ENCODE results near the gene LYZL2. TPM values are rescaled to one million over a fixed set of nuclear protein-coding genes. Genes with fewer than 3 reads are reported as not detected.
"Not testable (repeated sequence)": the region's sequence is repeated elsewhere in the genome, so short reads cannot be mapped to it uniquely, and the experiment has no call there.

LYZL2 gene
- total and polyA plus RNA-seq, 2 donors (not counting 1 experiment from before 2014, with no cell fraction given), result not detected

- H3K27me3 ChIP-seq (ENCODE audit: control insufficient read depth, insufficient read depth, low read length); H3K27ac ChIP-seq (ENCODE audit: insufficient read depth, low read length); H3K4me2 ChIP-seq (ENCODE audit: extremely low read depth, insufficient read depth, low read length); H4K20me1 ChIP-seq (ENCODE audit: control insufficient read depth, extremely low read depth, insufficient read depth, low read length); H3K9ac ChIP-seq (ENCODE audit: insufficient read depth, low read length); H3K4me1 ChIP-seq (ENCODE audit: control insufficient read depth, extremely low read depth, insufficient read depth, low read length); H3K79me2 ChIP-seq (ENCODE audit: control insufficient read depth, insufficient read depth, low read length); H3K4me3 ChIP-seq (replicated peaks in 1 of 4; ENCODE audit: control extremely low read depth in 1 of 4, insufficient read depth in 1 of 4, low read depth in 3 of 4, low read length in 4 of 4); H3K36me3 ChIP-seq (ENCODE audit: control insufficient read depth, insufficient read depth, low read length); H2AFZ ChIP-seq (ENCODE audit: low read length); H3K9me3 ChIP-seq (ENCODE audit: control insufficient read depth, insufficient read depth, low read depth, low read length): not testable (repeated sequence)
- DNase-seq (ENCODE audit: low read depth in 2 of 2), result peak; percentile 66 to 71
These were observed 22.2 kb upstream of the LYZL2 start for GRCh38 chr10:30651470-30652397.

GRCh38 chr10:30647089-30647488 lies 17.5 kb upstream of the LYZL2 start:
- Histone ChIP-seq H3K4me1 (ENCODE audit: control insufficient read depth, extremely low read depth, insufficient read depth, low read length) (peaks cover 6% of the 10 kb centered on the region), H3K4me2 (ENCODE audit: extremely low read depth, insufficient read depth, low read length) (no peak overlapping the region), H2AFZ (ENCODE audit: low read length) (no peak overlapping the region), H3K79me2 (ENCODE audit: control insufficient read depth, insufficient read depth, low read length) (no peaks in the 10 kb centered on the region), H3K27ac (ENCODE audit: insufficient read depth, low read length) (no peak overlapping the region), H3K4me3 (replicated peaks in 1 of 4; ENCODE audit: control extremely low read depth in 1 of 4, insufficient read depth in 1 of 4, low read depth in 3 of 4, low read length in 4 of 4) (no peak overlapping the region), H4K20me1 (ENCODE audit: control insufficient read depth, extremely low read depth, insufficient read depth, low read length) (no peaks in the 10 kb centered on the region), H3K36me3 (ENCODE audit: control insufficient read depth, insufficient read depth, low read length) (no peaks in the 10 kb centered on the region), H3K9ac (ENCODE audit: insufficient read depth, low read length) (no peak overlapping the region), H3K27me3 (ENCODE audit: control insufficient read depth, insufficient read depth, low read length) (no peaks in the 10 kb centered on the region), H3K9me3 (ENCODE audit: control insufficient read depth, insufficient read depth, low read depth, low read length) (no peaks in the 10 kb centered on the region)
- DNase-seq (ENCODE audit: low read depth in 2 of 2), result no peak
- no peak for TF ChIP-seq CTCF (conservative IDR thresholded peaks at IDR 0.05 in 1 of 2, IDR thresholded peaks at IDR 0.05 in 1 of 2; ENCODE audit: low read depth in 1 of 2, low read length in 2 of 2)
- TF ChIP-seq EZH2 (IDR thresholded peaks at IDR 0.05; ENCODE audit: low read length, missing control alignments), result no peak

- H2AFZ ChIP-seq (ENCODE audit: low read length), result peak overlapping the region; percentile 30
- no peaks in the 10 kb centered on the region for H3K79me2 ChIP-seq (ENCODE audit: control insufficient read depth, insufficient read depth, low read length)
- DNase-seq (ENCODE audit: low read depth in 2 of 2), result peak; percentile 27 to 61
- TF ChIP-seq EZH2 (IDR thresholded peaks at IDR 0.05; ENCODE audit: low read length, missing control alignments), result no peak
- TF ChIP-seq CTCF (conservative IDR thresholded peaks at IDR 0.05 in 1 of 2, IDR thresholded peaks at IDR 0.05 in 1 of 2; ENCODE audit: low read depth in 1 of 2, low read length in 2 of 2), result no peak
- H3K27me3 ChIP-seq (ENCODE audit: control insufficient read depth, insufficient read depth, low read length), result no peaks in the 10 kb centered on the region
- peak overlapping the region; percentile 6 for H3K4me2 ChIP-seq (ENCODE audit: extremely low read depth, insufficient read depth, low read length)
- H4K20me1 ChIP-seq (ENCODE audit: control insufficient read depth, extremely low read depth, insufficient read depth, low read length), result no peaks in the 10 kb centered on the region
- H3K36me3 ChIP-seq (ENCODE audit: control insufficient read depth, insufficient read depth, low read length), result no peaks in the 10 kb centered on the region
- H3K27ac ChIP-seq (ENCODE audit: insufficient read depth, low read length), result no peak overlapping the region
- peaks cover 2% of the 10 kb centered on the region for H3K4me1 ChIP-seq (ENCODE audit: control insufficient read depth, extremely low read depth, insufficient read depth, low read length)
- no peaks in the 10 kb centered on the region for H3K9me3 ChIP-seq (ENCODE audit: control insufficient read depth, insufficient read depth, low read depth, low read length)
- H3K4me3 ChIP-seq (replicated peaks in 1 of 4; ENCODE audit: control extremely low read depth in 1 of 4, insufficient read depth in 1 of 4, low read depth in 3 of 4, low read length in 4 of 4), result no peak overlapping the region
- no peak overlapping the region for H3K9ac ChIP-seq (ENCODE audit: insufficient read depth, low read length)
These were observed 15.8 kb upstream of the LYZL2 start for GRCh38 chr10:30645340-30645827.

GRCh38 chr10:30644408-30644861 lies 14.9 kb upstream of the LYZL2 start:
- not testable (repeated sequence) for H3K36me3 ChIP-seq (ENCODE audit: control insufficient read depth, insufficient read depth, low read length); H3K79me2 ChIP-seq (ENCODE audit: control insufficient read depth, insufficient read depth, low read length); H2AFZ ChIP-seq (ENCODE audit: low read length); H3K27ac ChIP-seq (ENCODE audit: insufficient read depth, low read length); H3K9me3 ChIP-seq (ENCODE audit: control insufficient read depth, insufficient read depth, low read depth, low read length); H3K9ac ChIP-seq (ENCODE audit: insufficient read depth, low read length); H3K27me3 ChIP-seq (ENCODE audit: control insufficient read depth, insufficient read depth, low read length); H3K4me3 ChIP-seq (replicated peaks in 1 of 4; ENCODE audit: control extremely low read depth in 1 of 4, insufficient read depth in 1 of 4, low read depth in 3 of 4, low read length in 4 of 4); H3K4me1 ChIP-seq (ENCODE audit: control insufficient read depth, extremely low read depth, insufficient read depth, low read length); H4K20me1 ChIP-seq (ENCODE audit: control insufficient read depth, extremely low read depth, insufficient read depth, low read length); DNase-seq (ENCODE audit: low read depth in 2 of 2)
- peak overlapping the region; percentile 25 for H3K4me2 ChIP-seq (ENCODE audit: extremely low read depth, insufficient read depth, low read length)

GRCh38 chr10:30643557-30644199 lies 14.1 kb upstream of the LYZL2 start:
- H3K27me3 ChIP-seq (ENCODE audit: control insufficient read depth, insufficient read depth, low read length); H3K9ac ChIP-seq (ENCODE audit: insufficient read depth, low read length); H3K4me1 ChIP-seq (ENCODE audit: control insufficient read depth, extremely low read depth, insufficient read depth, low read length); H3K27ac ChIP-seq (ENCODE audit: insufficient read depth, low read length); DNase-seq (ENCODE audit: low read depth in 2 of 2); H3K9me3 ChIP-seq (ENCODE audit: control insufficient read depth, insufficient read depth, low read depth, low read length); H3K4me3 ChIP-seq (replicated peaks in 1 of 4; ENCODE audit: control extremely low read depth in 1 of 4, insufficient read depth in 1 of 4, low read depth in 3 of 4, low read length in 4 of 4); H2AFZ ChIP-seq (ENCODE audit: low read length); H3K4me2 ChIP-seq (ENCODE audit: extremely low read depth, insufficient read depth, low read length); H4K20me1 ChIP-seq (ENCODE audit: control insufficient read depth, extremely low read depth, insufficient read depth, low read length); H3K79me2 ChIP-seq (ENCODE audit: control insufficient read depth, insufficient read depth, low read length); H3K36me3 ChIP-seq (ENCODE audit: control insufficient read depth, insufficient read depth, low read length): not testable (repeated sequence)
